WTC11 (cell line): Measurements from ENCODE around the gene UTP14A. TPM values are rescaled to one million over a fixed set of nuclear protein-coding genes. Genes with fewer than 3 reads are reported as not detected.

Experiments used
- ATAC-seq: fragments of 200-7000 bp; cut with Tn5 transposase; 2 replicates; pipeline ENCODE4 v1.10.0; 2021; ENCODE audit warnings: mild to moderate bottlenecking, moderate library complexity
- CTCF ChIA-PET: fragments of 300-600 bp; sonication (Branson Sonifier 250); formaldehyde crosslinking; loops from one replicate; lab custom pipeline; 2021; ENCODE audit warnings: antibody characterized with exemption; lab: Charles Lee
- POLR2A ChIA-PET: fragments of 350-600 bp; sonication (Branson Sonifier 250); formaldehyde crosslinking; loops from one replicate; lab custom pipeline; 2021; ENCODE audit warnings: antibody characterized with exemption; lab: Charles Lee
- DNase-seq: peaks from one replicate; pipeline ENCODE4 v3.0.0; 2021; ENCODE audit warnings: low spot score
- H3K27ac Mint-ChIP-seq: 2 replicates; pipeline ENCODE4 v1.8.0; 2021; ENCODE audit warnings: mixed read lengths
- H3K27me3 Mint-ChIP-seq: 2 replicates; pipeline ENCODE4 v1.8.0; 2021; ENCODE audit warnings: low read depth, mild to moderate bottlenecking, moderate library complexity, mixed read lengths
- H3K36me3 Mint-ChIP-seq: 2 replicates; pipeline ENCODE4 v1.8.0; 2021; ENCODE audit warnings: mixed read lengths
- H3K4me1 Mint-ChIP-seq: 2 replicates; pipeline ENCODE4 v1.8.0; 2022; ENCODE audit warnings: mixed read lengths
- H3K4me3 Mint-ChIP-seq: 2 replicates; pipeline ENCODE4 v1.8.0; 2021; ENCODE audit warnings: mild to moderate bottlenecking, moderate library complexity, mixed read lengths
- H3K9me3 Mint-ChIP-seq: 2 replicates; pipeline ENCODE4 v1.8.0; 2021; ENCODE audit warnings: mixed read lengths
- CBFB ChIP-seq: sonication (generic); formaldehyde crosslinking; IDR thresholded peaks from 2 replicates; pipeline ENCODE4 v1.8.1; 2022; ENCODE audit warnings: mild to moderate bottlenecking, low read depth, missing genetic modification reagents
- EMX1 ChIP-seq: fragments of 250-450 bp; sonication (Bioruptor Pico); IDR thresholded peaks from 2 replicates; pipeline ENCODE4 v1.8.0; 2021; ENCODE audit warnings: mild to moderate bottlenecking
- ERG ChIP-seq: fragments of 250-450 bp; sonication (Bioruptor Pico); IDR thresholded peaks from 2 replicates; pipeline ENCODE4 v1.8.0; 2021; ENCODE audit warnings: mild to moderate bottlenecking
- FOXJ3 ChIP-seq: sonication (generic); formaldehyde crosslinking; IDR thresholded peaks from 2 replicates; pipeline ENCODE4 v1.9.0; 2021; ENCODE audit warnings: missing genetic modification reagents, mild to moderate bottlenecking, borderline replicate concordance
- FOXP1 ChIP-seq: sonication (generic); formaldehyde crosslinking; IDR thresholded peaks from 2 replicates; pipeline ENCODE4 v1.8.0; 2022; ENCODE audit warnings: missing genetic modification reagents, mild to moderate bottlenecking, moderate library complexity, borderline replicate concordance
- MYBL2 ChIP-seq: sonication (generic); formaldehyde crosslinking; IDR thresholded peaks from 2 replicates; pipeline ENCODE4 v1.8.1; 2023; ENCODE audit warnings: mild to moderate bottlenecking, moderate library complexity, missing genetic modification reagents
- NFYB ChIP-seq: sonication (generic); formaldehyde crosslinking; conservative IDR thresholded peaks from 2 replicates; pipeline ENCODE4 v1.8.0; 2022; ENCODE audit warnings: low read depth, missing genetic modification reagents
- RORB ChIP-seq: fragments of 250-450 bp; sonication (Bioruptor Pico); IDR thresholded peaks from 2 replicates; pipeline ENCODE4 v1.9.0; 2021; ENCODE audit warnings: mild to moderate bottlenecking
- SMAD3 ChIP-seq: sonication (generic); formaldehyde crosslinking; IDR thresholded peaks from 2 replicates; pipeline ENCODE4 v1.8.0; 2022; ENCODE audit warnings: missing genetic modification reagents, mild to moderate bottlenecking, borderline replicate concordance
- SOX15 ChIP-seq: fragments of 250-450 bp; sonication (Bioruptor Pico); IDR thresholded peaks from 2 replicates; pipeline ENCODE4 v1.9.0; 2021; ENCODE audit warnings: mild to moderate bottlenecking
- TEAD1 ChIP-seq: sonication (generic); formaldehyde crosslinking; IDR thresholded peaks from 2 replicates; pipeline ENCODE4 v1.8.0; 2022; ENCODE audit warnings: mild to moderate bottlenecking, missing genetic modification reagents
- ZBTB21 ChIP-seq: sonication (generic); formaldehyde crosslinking; IDR thresholded peaks from 2 replicates; pipeline ENCODE4 v1.8.1; 2023; ENCODE audit warnings: mild to moderate bottlenecking, missing genetic modification reagents, borderline replicate concordance
- ZNF219 ChIP-seq: sonication (generic); formaldehyde crosslinking; IDR thresholded peaks from 2 replicates; pipeline ENCODE4 v1.8.0; 2023; ENCODE audit warnings: missing genetic modification reagents, mild to moderate bottlenecking, borderline replicate concordance
- ZNF263 ChIP-seq: sonication (generic); formaldehyde crosslinking; IDR thresholded peaks from 2 replicates; pipeline ENCODE4 v1.8.1; 2022; ENCODE audit warnings: low read depth, mild to moderate bottlenecking, moderate library complexity, missing genetic modification reagents
- ZNF317 ChIP-seq: sonication (generic); formaldehyde crosslinking; IDR thresholded peaks from 2 replicates; pipeline ENCODE4 v1.8.1; 2023; ENCODE audit warnings: low read depth, mild to moderate bottlenecking, moderate library complexity, missing genetic modification reagents, borderline replicate concordance
- ZSCAN18 ChIP-seq: fragments of 250-450 bp; sonication (Bioruptor Pico); IDR thresholded peaks from 2 replicates; pipeline ENCODE4 v2.1.2; 2022; ENCODE audit warnings: mild to moderate bottlenecking, moderate library complexity
- total RNA-seq: library from RNA; stranded (reverse); gene quantifications from 3 replicates; pipeline ENCODE4 v1.2.3, GENCODE V29; 2021
- TF ChIP-seq, protein P1 (sequence below): sonication (generic); formaldehyde crosslinking; IDR thresholded peaks from 2 replicates; pipeline ENCODE4 v1.8.0; 2023; ENCODE audit warnings: mild to moderate bottlenecking, missing genetic modification reagents
- TF ChIP-seq, protein P2 (sequence below): sonication (generic); formaldehyde crosslinking; IDR thresholded peaks from 2 replicates; pipeline ENCODE4 v1.8.1; 2022; ENCODE audit warnings: missing genetic modification reagents, borderline replicate concordance
- TF ChIP-seq, protein P3 (sequence below): sonication (generic); formaldehyde crosslinking; IDR thresholded peaks from 2 replicates; pipeline ENCODE4 v1.8.1; 2023; ENCODE audit warnings: mild to moderate bottlenecking, missing genetic modification reagents
- TF ChIP-seq, protein P4 (sequence below): sonication (generic); formaldehyde crosslinking; conservative IDR thresholded peaks from 2 replicates; pipeline ENCODE4 v1.8.1; 2022; ENCODE audit warnings: mild to moderate bottlenecking, missing genetic modification reagents
- TF ChIP-seq, protein P5 (sequence below): fragments of 200-600 bp; IDR thresholded peaks from 2 replicates; pipeline ENCODE4 v1.8.0; 2022; ENCODE audit warnings: antibody characterized with exemption
- TF ChIP-seq, protein P6 (sequence below): fragments of 250-450 bp; sonication (Bioruptor Pico); IDR thresholded peaks from 2 replicates; pipeline ENCODE4 v1.9.0; 2021; ENCODE audit warnings: mild to moderate bottlenecking

The UTP14A gene
- total RNA-seq, 1 experiment from 2014 or later, result 17.4 TPM

- no peaks in the 10 kb centered on the region for H3K36me3 Mint-ChIP-seq
- CTCF ChIA-PET, result interaction anchor here (0.7 to 1.6 kb wide), 5 partner anchors 14 to 168 kb away, joined by 3 to 8 read pairs (median 3); no protein-coding TSS in a partner anchor
- H3K27ac Mint-ChIP-seq, result no peak overlapping the region
- no peak for DNase-seq
- H3K4me1 Mint-ChIP-seq, result peaks cover 29% of the 10 kb centered on the region
- peaks cover 76% of the 10 kb centered on the region for H3K27me3 Mint-ChIP-seq
- no peak for ATAC-seq
- POLR2A ChIA-PET, result interaction anchor here (0.5 kb wide), 1 partner anchor 52 kb away, joined by 4 read pairs; no protein-coding TSS in a partner anchor
- no peaks in the 10 kb centered on the region for H3K9me3 Mint-ChIP-seq
- peak overlapping the region; percentile 76 for H3K4me3 Mint-ChIP-seq
- no peak for TF ChIP-seq ERG (CRISPR knock-in tag)
- TF ChIP-seq, protein P1, sequence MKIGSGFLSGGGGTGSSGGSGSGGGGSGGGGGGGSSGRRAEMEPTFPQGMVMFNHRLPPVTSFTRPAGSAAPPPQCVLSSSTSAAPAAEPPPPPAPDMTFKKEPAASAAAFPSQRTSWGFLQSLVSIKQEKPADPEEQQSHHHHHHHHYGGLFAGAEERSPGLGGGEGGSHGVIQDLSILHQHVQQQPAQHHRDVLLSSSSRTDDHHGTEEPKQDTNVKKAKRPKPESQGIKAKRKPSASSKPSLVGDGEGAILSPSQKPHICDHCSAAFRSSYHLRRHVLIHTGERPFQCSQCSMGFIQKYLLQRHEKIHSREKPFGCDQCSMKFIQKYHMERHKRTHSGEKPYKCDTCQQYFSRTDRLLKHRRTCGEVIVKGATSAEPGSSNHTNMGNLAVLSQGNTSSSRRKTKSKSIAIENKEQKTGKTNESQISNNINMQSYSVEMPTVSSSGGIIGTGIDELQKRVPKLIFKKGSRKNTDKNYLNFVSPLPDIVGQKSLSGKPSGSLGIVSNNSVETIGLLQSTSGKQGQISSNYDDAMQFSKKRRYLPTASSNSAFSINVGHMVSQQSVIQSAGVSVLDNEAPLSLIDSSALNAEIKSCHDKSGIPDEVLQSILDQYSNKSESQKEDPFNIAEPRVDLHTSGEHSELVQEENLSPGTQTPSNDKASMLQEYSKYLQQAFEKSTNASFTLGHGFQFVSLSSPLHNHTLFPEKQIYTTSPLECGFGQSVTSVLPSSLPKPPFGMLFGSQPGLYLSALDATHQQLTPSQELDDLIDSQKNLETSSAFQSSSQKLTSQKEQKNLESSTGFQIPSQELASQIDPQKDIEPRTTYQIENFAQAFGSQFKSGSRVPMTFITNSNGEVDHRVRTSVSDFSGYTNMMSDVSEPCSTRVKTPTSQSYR (CRISPR knock-in tag), result no peak
- no peak for TF ChIP-seq EMX1 (CRISPR knock-in tag)
- no peak for TF ChIP-seq FOXJ3
- no peak for TF ChIP-seq MYBL2 (CRISPR knock-in tag)
- TF ChIP-seq, protein P2, sequence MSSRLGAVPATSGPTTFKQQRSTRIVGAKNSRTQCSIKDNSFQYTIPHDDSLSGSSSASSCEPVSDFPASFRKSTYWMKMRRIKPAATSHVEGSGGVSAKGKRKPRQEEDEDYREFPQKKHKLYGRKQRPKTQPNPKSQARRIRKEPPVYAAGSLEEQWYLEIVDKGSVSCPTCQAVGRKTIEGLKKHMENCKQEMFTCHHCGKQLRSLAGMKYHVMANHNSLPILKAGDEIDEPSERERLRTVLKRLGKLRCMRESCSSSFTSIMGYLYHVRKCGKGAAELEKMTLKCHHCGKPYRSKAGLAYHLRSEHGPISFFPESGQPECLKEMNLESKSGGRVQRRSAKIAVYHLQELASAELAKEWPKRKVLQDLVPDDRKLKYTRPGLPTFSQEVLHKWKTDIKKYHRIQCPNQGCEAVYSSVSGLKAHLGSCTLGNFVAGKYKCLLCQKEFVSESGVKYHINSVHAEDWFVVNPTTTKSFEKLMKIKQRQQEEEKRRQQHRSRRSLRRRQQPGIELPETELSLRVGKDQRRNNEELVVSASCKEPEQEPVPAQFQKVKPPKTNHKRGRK, result no peak
These were observed 47.3 kb downstream of the UTP14A start for GRCh38 chrX:129953334-129953648.

DNA sequence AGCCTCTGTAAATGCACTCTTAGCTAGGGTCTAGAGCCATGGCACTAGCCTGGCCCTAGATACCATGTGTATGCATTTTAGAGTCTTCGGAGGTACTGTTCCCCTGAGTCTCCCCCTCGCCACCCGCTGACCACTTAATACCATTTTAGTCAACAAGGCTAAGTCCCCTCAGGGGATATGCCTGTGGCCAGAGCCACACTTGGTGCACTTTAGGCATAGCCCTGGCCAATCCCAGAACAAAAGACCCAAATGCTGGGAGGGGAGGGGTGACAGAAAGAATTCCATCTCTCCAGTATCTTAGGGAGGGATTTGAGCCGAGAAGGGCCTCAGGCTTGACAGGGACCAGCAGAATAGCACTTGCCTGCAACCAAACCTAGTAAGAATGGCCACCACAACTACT, 47.9 kb downstream of the UTP14A start:
- Mint-ChIP-seq H3K4me3 (peak overlapping the region; percentile 76), H3K9me3 (no peaks in the 10 kb centered on the region), H3K27me3 (peaks cover 82% of the 10 kb centered on the region), H3K4me1 (peaks cover 35% of the 10 kb centered on the region), H3K36me3 (no peaks in the 10 kb centered on the region), H3K27ac (no peak overlapping the region)
- CTCF ChIA-PET, result interaction anchor here (0.7 to 1.6 kb wide), 3 partner anchors 28 to 107 kb away, joined by 3 to 8 read pairs (median 7); no protein-coding TSS in a partner anchor
- POLR2A ChIA-PET, result no interaction called here
- DNase-seq (no peak), ATAC-seq (peak; percentile 9; the same call in 1 of the 2 replicates)
- TF ChIP-seq FOXP1 (CRISPR knock-in tag) (no peak), RORB (CRISPR knock-in tag) (no peak), NFYB (CRISPR knock-in tag) (no peak), ZNF317 (CRISPR knock-in tag) (no peak), ZNF219 (CRISPR knock-in tag) (no peak), SMAD3 (CRISPR knock-in tag) (no peak), EMX1 (CRISPR knock-in tag) (no peak), ZSCAN18 (no peak), ZBTB21 (CRISPR knock-in tag) (no peak), CBFB (CRISPR knock-in tag) (no peak), ZNF263 (CRISPR knock-in tag) (no peak), TEAD1 (no peak), SOX15 (CRISPR knock-in tag) (no peak)
- TF ChIP-seq, protein P3, sequence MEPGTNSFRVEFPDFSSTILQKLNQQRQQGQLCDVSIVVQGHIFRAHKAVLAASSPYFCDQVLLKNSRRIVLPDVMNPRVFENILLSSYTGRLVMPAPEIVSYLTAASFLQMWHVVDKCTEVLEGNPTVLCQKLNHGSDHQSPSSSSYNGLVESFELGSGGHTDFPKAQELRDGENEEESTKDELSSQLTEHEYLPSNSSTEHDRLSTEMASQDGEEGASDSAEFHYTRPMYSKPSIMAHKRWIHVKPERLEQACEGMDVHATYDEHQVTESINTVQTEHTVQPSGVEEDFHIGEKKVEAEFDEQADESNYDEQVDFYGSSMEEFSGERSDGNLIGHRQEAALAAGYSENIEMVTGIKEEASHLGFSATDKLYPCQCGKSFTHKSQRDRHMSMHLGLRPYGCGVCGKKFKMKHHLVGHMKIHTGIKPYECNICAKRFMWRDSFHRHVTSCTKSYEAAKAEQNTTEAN (CRISPR knock-in tag), result no peak
- TF ChIP-seq, protein P2, result no peak
- TF ChIP-seq, protein P4, sequence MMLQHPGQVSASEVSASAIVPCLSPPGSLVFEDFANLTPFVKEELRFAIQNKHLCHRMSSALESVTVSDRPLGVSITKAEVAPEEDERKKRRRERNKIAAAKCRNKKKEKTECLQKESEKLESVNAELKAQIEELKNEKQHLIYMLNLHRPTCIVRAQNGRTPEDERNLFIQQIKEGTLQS (CRISPR knock-in tag), result no peak
- TF ChIP-seq, protein P5, sequence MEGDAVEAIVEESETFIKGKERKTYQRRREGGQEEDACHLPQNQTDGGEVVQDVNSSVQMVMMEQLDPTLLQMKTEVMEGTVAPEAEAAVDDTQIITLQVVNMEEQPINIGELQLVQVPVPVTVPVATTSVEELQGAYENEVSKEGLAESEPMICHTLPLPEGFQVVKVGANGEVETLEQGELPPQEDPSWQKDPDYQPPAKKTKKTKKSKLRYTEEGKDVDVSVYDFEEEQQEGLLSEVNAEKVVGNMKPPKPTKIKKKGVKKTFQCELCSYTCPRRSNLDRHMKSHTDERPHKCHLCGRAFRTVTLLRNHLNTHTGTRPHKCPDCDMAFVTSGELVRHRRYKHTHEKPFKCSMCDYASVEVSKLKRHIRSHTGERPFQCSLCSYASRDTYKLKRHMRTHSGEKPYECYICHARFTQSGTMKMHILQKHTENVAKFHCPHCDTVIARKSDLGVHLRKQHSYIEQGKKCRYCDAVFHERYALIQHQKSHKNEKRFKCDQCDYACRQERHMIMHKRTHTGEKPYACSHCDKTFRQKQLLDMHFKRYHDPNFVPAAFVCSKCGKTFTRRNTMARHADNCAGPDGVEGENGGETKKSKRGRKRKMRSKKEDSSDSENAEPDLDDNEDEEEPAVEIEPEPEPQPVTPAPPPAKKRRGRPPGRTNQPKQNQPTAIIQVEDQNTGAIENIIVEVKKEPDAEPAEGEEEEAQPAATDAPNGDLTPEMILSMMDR, result no peak
- TF ChIP-seq, protein P6, sequence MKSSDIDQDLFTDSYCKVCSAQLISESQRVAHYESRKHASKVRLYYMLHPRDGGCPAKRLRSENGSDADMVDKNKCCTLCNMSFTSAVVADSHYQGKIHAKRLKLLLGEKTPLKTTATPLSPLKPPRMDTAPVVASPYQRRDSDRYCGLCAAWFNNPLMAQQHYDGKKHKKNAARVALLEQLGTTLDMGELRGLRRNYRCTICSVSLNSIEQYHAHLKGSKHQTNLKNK, result no peak
